ENCODE results near the gene LIPC. TPM values are rescaled to one million over a fixed set of nuclear protein-coding genes. Genes with fewer than 3 reads are reported as not detected.
A peak's percentile ranks its signal among the peaks of the same experiment; 100 is the strongest.

Gene LIPC
- total and polyA plus RNA-seq, 10 of the 15 experiments (the other 5 are each of a cell fraction or from before 2014, with no cell fraction given): 0.06 to 0.31 (median 0.16) TPM; not detected in 1

GRCh38 chr15:58549785-58550074 is 117.9 kb downstream of the LIPC start (continued):
- TF ChIP-seq IRF3 (IDR thresholded peaks at IDR 0.05): no peak

GRCh38 chr15:58551084-58551763 is 119.4 kb downstream of the LIPC start:
- peak overlapping the region; percentile 55 for H2AFZ ChIP-seq (ENCODE audit: control insufficient read depth, low read depth, low read length)
- WGBS (ENCODE audit: insufficient coverage, insufficient replicate concordance, low lambda C conversion rate, missing lambda C conversion rate): 43% methylated on average over 10 of the region's 10 CpGs
- no peak for FAIRE-seq
- TF ChIP-seq DPF2 (IDR thresholded peaks at IDR 0.05): peak; percentile 46; the same call in 1 of the 2 replicates
- TF ChIP-seq SIX5 (IDR thresholded peaks at IDR 0.05; ENCODE audit: low read depth, low read length, severe bottlenecking): no peak
- no peak for TF ChIP-seq CHD4 (IDR thresholded peaks at IDR 0.05)
- peak; percentile 56; the same call in 1 of the 2 replicates for TF ChIP-seq IKZF1 (conservative IDR thresholded peaks at IDR 0.05)
- TF ChIP-seq PAX5 (IDR thresholded peaks at IDR 0.05; ENCODE audit: borderline replicate concordance, low read depth, low read length): peak; percentile 88; the same call in 1 of the 2 replicates
- TF ChIP-seq POLR2AphosphoS5 (IDR thresholded peaks at IDR 0.05; ENCODE audit: low read length): no peak
- TF ChIP-seq JUNB (IDR thresholded peaks at IDR 0.05): no peak
- TF ChIP-seq MEF2B (IDR thresholded peaks at IDR 0.05; ENCODE audit: partially characterized antibody, poor library complexity, severe bottlenecking): no peak
- no peak for TF ChIP-seq ZBTB11 (CRISPR knock-in tag; IDR thresholded peaks at IDR 0.05)
- no peak for TF ChIP-seq RBBP5 (conservative IDR thresholded peaks at IDR 0.05)
- TF ChIP-seq BHLHE40 (IDR thresholded peaks at IDR 0.05; ENCODE audit: borderline replicate concordance in 1 of 2, low read depth in 2 of 2, low read length in 1 of 2): peak in 1 of 2 experiments; percentile 33; a peak in 1 of 4 replicates
- peak; percentile 50 to 57; a peak in 2 of 4 replicates for TF ChIP-seq IKZF2 (IDR thresholded peaks at IDR 0.05)
- no peak for TF ChIP-seq USF2 (IDR thresholded peaks at IDR 0.05; ENCODE audit: borderline replicate concordance, low read depth, low read length)
- no peak for TF ChIP-seq PBX3 (IDR thresholded peaks at IDR 0.05; ENCODE audit: insufficient replicate concordance, low read depth, low read length)

More at GRCh38 chr15:58551084-58551763, 119.4 kb downstream of the LIPC start:
- ChIA-PET POLR2A (no interaction called here), SMC1A (ENCODE audit: uncharacterized antibody, unreplicated experiment) (interaction anchor here (0.5 to 1.0 kb wide), 2 partner anchors 44 to 804 kb away, joined by 3 read pairs; no protein-coding TSS in a partner anchor), CTCF (no interaction called here), RAD21 (ENCODE audit: unreplicated experiment) (interaction anchor here (0.5 to 1.5 kb wide), 2 partner anchors 15 to 35 kb away, joined by 3 read pairs; no protein-coding TSS in a partner anchor)
- no peaks in the 10 kb centered on the region for H4K20me1 ChIP-seq (ENCODE audit: control insufficient read depth, insufficient read depth)
- no peak overlapping the region for H3K27ac ChIP-seq (ENCODE audit: control insufficient read depth, insufficient read depth)
- in situ Hi-C loops (cut with MboI) (no loop called here), intact Hi-C loops (cut with micrococcal nuclease; ENCODE audit: unreplicated experiment) (no loop called here)
- no peak overlapping the region for H3K9ac ChIP-seq (ENCODE audit: control insufficient read depth, insufficient read depth, low read length)
- H3K4me3 ChIP-seq: no peak overlapping the region
- no peaks in the 10 kb centered on the region for H3K79me2 ChIP-seq (ENCODE audit: control insufficient read depth, insufficient read depth, low read length)
- H3K27me3 ChIP-seq (replicated peaks in 1 of 2; ENCODE audit: control insufficient read depth in 2 of 2, insufficient read depth in 2 of 2, low read length in 1 of 2): no peaks in the 10 kb centered on the region
- peaks cover 17% of the 10 kb centered on the region for H3K4me1 ChIP-seq (ENCODE audit: control insufficient read depth, insufficient read depth, low read length)
- H3K4me2 ChIP-seq (ENCODE audit: control insufficient read depth, insufficient read depth): peak overlapping the region; percentile 38; the same call in 1 of the 2 replicates
- ATAC-seq (peak; percentile 80), DNase-seq (ENCODE audit: low read depth, low spot score) (peak; percentile 31)
- H3K9me3 ChIP-seq (replicated peaks; ENCODE audit: control insufficient read depth, insufficient read depth, low read length): no peaks in the 10 kb centered on the region
- no peaks in the 10 kb centered on the region for H3K36me3 ChIP-seq (ENCODE audit: control insufficient read depth in 2 of 2, insufficient read depth in 2 of 2, low read length in 1 of 2)
- no TSS peak for BruUV-seq (replicated peaks)

Data from GM12878 (cell line).